MM.1S (cell line): ENCODE data around the gene MYRIP.

Experiments used
- DNase-seq: peaks from one replicate; pipeline ENCODE4 v3.0.0-alpha.2; 2015
- H2AFZ ChIP-seq: fragments of 300-600 bp; sonication (generic); 2 replicates; pipeline ENCODE4 v1.6.0; 2016; ENCODE audit warnings: antibody characterized with exemption, low read length
- H3F3A ChIP-seq: fragments of 300-600 bp; sonication (generic); 2 replicates; pipeline ENCODE4 v1.6.1; 2016; ENCODE audit warnings: mild to moderate bottlenecking, antibody characterized with exemption, low read length, moderate library complexity, mixed read lengths; ENCODE audit not compliant: insufficient read depth
- H3K27ac ChIP-seq: fragments of 300-600 bp; sonication (generic); 2 replicates; pipeline ENCODE4 v1.5.1; 2016; ENCODE audit warnings: mild to moderate bottlenecking, low read length
- H3K27me3 ChIP-seq: fragments of 300-600 bp; sonication (generic); replicated peaks from 2 replicates; pipeline ENCODE4 v1.6.0; 2016; ENCODE audit warnings: low read length; ENCODE audit not compliant: insufficient read depth
- H3K36me3 ChIP-seq: fragments of 300-600 bp; sonication (generic); replicated peaks from 2 replicates; pipeline ENCODE4 v1.6.1; 2016; ENCODE audit warnings: mild to moderate bottlenecking, low read length, mixed read lengths; ENCODE audit not compliant: insufficient read depth
- H3K4me1 ChIP-seq: fragments of 300-600 bp; sonication (generic); 2 replicates; pipeline ENCODE4 v1.6.1; 2016; ENCODE audit warnings: low read length, mixed read lengths
- H3K4me2 ChIP-seq: fragments of 300-600 bp; sonication (generic); 2 replicates; pipeline ENCODE4 v1.6.0; 2016; ENCODE audit warnings: low read depth, low read length
- H3K4me3 ChIP-seq: fragments of 300-600 bp; sonication (generic); 2 replicates; pipeline ENCODE4 v1.5.1; 2016; ENCODE audit warnings: low read length, mixed read lengths
- H3K79me2 ChIP-seq: fragments of 300-600 bp; sonication (generic); 2 replicates; pipeline ENCODE4 v1.6.1; 2016; ENCODE audit warnings: mixed run types, low read length, mixed read lengths
- H3K9ac ChIP-seq: fragments of 300-600 bp; sonication (generic); 2 replicates; pipeline ENCODE4 v1.6.1; 2016; ENCODE audit warnings: low read length, mixed read lengths
- H3K9me2 ChIP-seq: fragments of 300-600 bp; sonication (generic); replicated peaks from 2 replicates; pipeline ENCODE4 v1.6.1; 2016; ENCODE audit warnings: mild to moderate bottlenecking, low read length, mixed read lengths; ENCODE audit not compliant: insufficient read depth
- H3K9me3 ChIP-seq: fragments of 300-600 bp; sonication (generic); replicated peaks from 2 replicates; pipeline ENCODE4 v1.6.1; 2016; ENCODE audit warnings: mild to moderate bottlenecking, low read length, mixed read lengths; ENCODE audit not compliant: insufficient read depth
- H4K20me1 ChIP-seq: fragments of 300-600 bp; sonication (generic); 2 replicates; pipeline ENCODE4 v1.6.1; 2016; ENCODE audit warnings: mild to moderate bottlenecking, low read length, moderate library complexity, mixed read lengths; ENCODE audit not compliant: insufficient read depth
- CTCF ChIP-seq: fragments of 300-600 bp; sonication (generic); IDR thresholded peaks from 2 replicates; pipeline ENCODE4 v1.5.1; 2016; ENCODE audit warnings: antibody characterized with exemption, low read length, mixed read lengths
- EZH2 ChIP-seq: fragments of 300-600 bp; sonication (generic); optimal IDR thresholded peaks from 2 replicates; pipeline ENCODE3; 2017; ENCODE audit warnings: low read depth, mild to moderate bottlenecking, antibody characterized with exemption, low read length, mixed read lengths
- EZH2phosphoT487 ChIP-seq: fragments of 300-600 bp; sonication (generic); IDR thresholded peaks from 2 replicates; pipeline ENCODE4 v1.6.1; 2018; ENCODE audit warnings: antibody characterized with exemption, low read length

Gene MYRIP

GRCh38 chr3:39809995-39810595 is 686 bp downstream of the MYRIP start:
- peak overlapping the region; percentile 88 for H3K4me3 ChIP-seq
- TF ChIP-seq EZH2phosphoT487, result no peak
- no peak for TF ChIP-seq EZH2
- TF ChIP-seq CTCF, result no peak

GRCh38 chr3:39810647-39811161 is 1.3 kb downstream of the MYRIP start:
- Histone ChIP-seq H3K9ac (no peak overlapping the region), H3K27me3 (peaks cover 16% of the 10 kb centered on the region; the same call in 1 of the 2 replicates), H3K4me2 (peak overlapping the region; percentile 100; the same call in 1 of the 2 replicates)

More at GRCh38 chr3:39809995-39810595, 686 bp downstream of the MYRIP start:
- H3K27ac ChIP-seq, result no peak overlapping the region
- peak overlapping the region; percentile 100 for H2AFZ ChIP-seq
- H3K9me3 ChIP-seq, result no peaks in the 10 kb centered on the region
- peak overlapping the region; percentile 52; the same call in 1 of the 2 replicates for H3K9ac ChIP-seq
- H3F3A ChIP-seq, result peaks cover 6% of the 10 kb centered on the region; the same call in 1 of the 2 replicates
- DNase-seq, result peak; percentile 12
- H3K79me2 ChIP-seq, result no peaks in the 10 kb centered on the region
- peaks cover 16% of the 10 kb centered on the region; the same call in 1 of the 2 replicates for H3K27me3 ChIP-seq
- no peaks in the 10 kb centered on the region for H3K36me3 ChIP-seq
- no peaks in the 10 kb centered on the region for H3K9me2 ChIP-seq
- peak overlapping the region; percentile 100 for H3K4me2 ChIP-seq
- no peaks in the 10 kb centered on the region for H3K4me1 ChIP-seq
- no peaks in the 10 kb centered on the region for H4K20me1 ChIP-seq

GRCh38 chr3:39811561-39811960 is 2.2 kb downstream of the MYRIP start:
- Histone ChIP-seq H3K4me3 (no peak overlapping the region), H3K9ac (no peak overlapping the region)

More at GRCh38 chr3:39810647-39811161, 1.3 kb downstream of the MYRIP start:
- Histone ChIP-seq H3K36me3 (no peaks in the 10 kb centered on the region), H2AFZ (no peak overlapping the region), H3K79me2 (no peaks in the 10 kb centered on the region), H3F3A (peaks cover 6% of the 10 kb centered on the region; the same call in 1 of the 2 replicates), H4K20me1 (no peaks in the 10 kb centered on the region), H3K9me3 (no peaks in the 10 kb centered on the region), H3K27ac (no peak overlapping the region), H3K9me2 (no peaks in the 10 kb centered on the region), H3K4me1 (no peaks in the 10 kb centered on the region), H3K4me3 (peak overlapping the region; percentile 88; the same call in 1 of the 2 replicates)
- no peak for DNase-seq
- no peak for TF ChIP-seq EZH2
- TF ChIP-seq CTCF, result no peak
- TF ChIP-seq EZH2phosphoT487, result no peak

More at GRCh38 chr3:39811561-39811960, 2.2 kb downstream of the MYRIP start:
- Histone ChIP-seq H3K27me3 (peaks cover 16% of the 10 kb centered on the region; the same call in 1 of the 2 replicates), H2AFZ (no peak overlapping the region), H3K27ac (no peak overlapping the region), H3K36me3 (no peaks in the 10 kb centered on the region), H3K9me2 (no peaks in the 10 kb centered on the region), H3K4me1 (no peaks in the 10 kb centered on the region), H4K20me1 (no peaks in the 10 kb centered on the region), H3F3A (peaks cover 6% of the 10 kb centered on the region; the same call in 1 of the 2 replicates), H3K79me2 (no peaks in the 10 kb centered on the region), H3K4me2 (no peak overlapping the region), H3K9me3 (no peaks in the 10 kb centered on the region)
- TF ChIP-seq CTCF, result no peak
- no peak for TF ChIP-seq EZH2
- TF ChIP-seq EZH2phosphoT487, result no peak
- DNase-seq, result no peak
